ENCODE results near the gene VAMP4.
A peak's percentile ranks its signal among the peaks of the same experiment; 100 is the strongest.

Gene VAMP4

DNA sequence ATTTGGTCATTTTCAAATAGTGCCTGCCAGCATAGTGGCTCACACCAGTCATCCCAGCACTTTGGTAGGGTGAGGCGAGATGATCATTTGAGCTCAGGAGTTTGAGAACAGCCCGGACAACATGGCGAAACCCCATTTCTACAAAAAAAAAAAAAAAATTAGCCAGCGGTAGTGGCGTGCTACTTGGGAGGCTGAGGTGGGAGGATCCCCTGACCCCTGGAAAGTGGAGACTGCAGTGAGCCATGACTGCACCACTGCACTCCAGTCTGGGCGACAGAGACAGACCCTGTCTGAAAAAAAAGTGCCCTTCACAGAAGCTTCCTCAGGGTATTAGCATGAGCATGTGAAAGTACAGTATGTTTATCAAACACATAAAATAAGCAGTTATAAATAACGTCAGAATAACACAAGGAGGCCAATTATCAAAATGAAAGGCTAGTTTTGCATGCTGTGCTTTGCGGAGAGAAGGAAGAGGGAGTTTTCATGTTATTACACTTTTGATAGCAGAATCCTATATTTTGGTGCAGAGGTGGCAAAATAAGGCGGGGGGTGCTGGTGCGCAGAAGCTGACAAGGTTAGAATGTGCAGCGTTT is 38.8 kb upstream of the VAMP4 start:
- peak overlapping the region; percentile 40 for H3K4me3 ChIP-seq (ENCODE audit: insufficient read depth, low read depth, low read length)
- H3K9me3 ChIP-seq (ENCODE audit: control insufficient read depth, low read length): no peaks in the 10 kb centered on the region
- H3K4me1 ChIP-seq (ENCODE audit: control insufficient read depth, insufficient read depth, low read length): no peaks in the 10 kb centered on the region
- 54% methylated on average over 10 of the region's 11 CpGs for WGBS, 2 experiments
- H3K36me3 ChIP-seq (ENCODE audit: control insufficient read depth, insufficient read depth, low read length): peaks cover 13% of the 10 kb centered on the region
- H3K27ac ChIP-seq (ENCODE audit: insufficient read depth, low read depth, low read length, poor library complexity, severe bottlenecking): peak overlapping the region; percentile 74
- no peaks in the 10 kb centered on the region for H3K27me3 ChIP-seq (ENCODE audit: control insufficient read depth, insufficient read depth, low read length, poor library complexity, severe bottlenecking)

DNA sequence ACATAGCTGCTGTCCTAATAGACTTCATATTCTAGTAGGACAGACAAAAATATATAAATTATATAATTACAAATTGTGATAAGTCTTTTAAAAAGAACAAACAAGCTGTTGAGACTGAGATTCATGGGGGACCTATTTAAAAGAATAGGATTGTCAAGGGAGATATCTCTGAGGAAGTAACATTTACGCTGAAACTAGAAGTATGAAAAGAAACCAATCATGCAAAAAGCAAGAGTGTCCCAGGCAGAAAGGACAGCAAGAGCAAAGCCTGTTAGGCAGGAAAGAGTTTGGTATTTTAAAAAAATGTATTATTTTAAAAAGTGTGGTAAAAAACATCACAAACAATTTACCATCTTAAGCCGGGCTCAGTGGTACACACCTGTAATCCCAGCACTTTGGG is 30.4 kb upstream of the VAMP4 start:
- Histone ChIP-seq H3K36me3 (ENCODE audit: control insufficient read depth, insufficient read depth, low read length) (no peaks in the 10 kb centered on the region), H3K27ac (ENCODE audit: insufficient read depth, low read depth, low read length, poor library complexity, severe bottlenecking) (no peak overlapping the region), H3K4me1 (ENCODE audit: control insufficient read depth, insufficient read depth, low read length) (no peaks in the 10 kb centered on the region), H3K9me3 (ENCODE audit: control insufficient read depth, low read length) (no peaks in the 10 kb centered on the region), H3K27me3 (ENCODE audit: control insufficient read depth, insufficient read depth, low read length, poor library complexity, severe bottlenecking) (no peaks in the 10 kb centered on the region), H3K4me3 (ENCODE audit: insufficient read depth, low read depth, low read length) (no peak overlapping the region)
- 88 to 95% methylated on average over 2 of the region's 2 CpGs for whole genome bisulfite sequencing, 2 experiments

DNA sequence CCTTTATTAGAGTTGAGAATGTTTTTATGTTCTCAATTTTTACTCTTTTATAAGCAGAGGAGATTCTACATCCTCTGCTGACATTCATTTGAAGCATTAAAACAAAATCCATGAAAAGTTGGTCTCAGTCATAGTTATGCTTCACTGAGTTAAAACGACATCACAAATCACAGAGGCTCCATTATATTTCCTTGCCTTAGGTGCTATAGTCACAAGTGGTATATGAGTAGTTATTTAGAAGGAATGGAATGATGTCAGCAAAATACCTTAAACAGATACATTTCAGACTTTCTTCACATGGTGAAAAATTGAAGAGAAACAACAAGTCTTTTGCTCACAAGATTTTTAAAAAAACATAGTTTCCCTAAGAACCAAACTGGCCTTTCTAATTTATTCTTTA is 27.9 kb upstream of the VAMP4 start:
- Histone ChIP-seq H3K4me1 (ENCODE audit: control insufficient read depth, insufficient read depth, low read length) (no peaks in the 10 kb centered on the region), H3K4me3 (ENCODE audit: insufficient read depth, low read depth, low read length) (no peak overlapping the region), H3K27me3 (ENCODE audit: control insufficient read depth, insufficient read depth, low read length, poor library complexity, severe bottlenecking) (no peaks in the 10 kb centered on the region), H3K27ac (ENCODE audit: insufficient read depth, low read depth, low read length, poor library complexity, severe bottlenecking) (no peak overlapping the region), H3K36me3 (ENCODE audit: control insufficient read depth, insufficient read depth, low read length) (no peaks in the 10 kb centered on the region), H3K9me3 (ENCODE audit: control insufficient read depth, low read length) (no peaks in the 10 kb centered on the region)
- 100% methylated on average over 1 of the region's 1 CpG; no CpG with 5 or more reads in 1 of the 2 experiments for WGBS, 2 experiments

- Histone ChIP-seq H3K36me3 (ENCODE audit: control insufficient read depth, insufficient read depth, low read length) (no peaks in the 10 kb centered on the region), H3K4me3 (ENCODE audit: insufficient read depth, low read depth, low read length) (no peak overlapping the region), H3K9me3 (ENCODE audit: control insufficient read depth, low read length) (no peaks in the 10 kb centered on the region), H3K27ac (ENCODE audit: insufficient read depth, low read depth, low read length, poor library complexity, severe bottlenecking) (no peak overlapping the region), H3K4me1 (ENCODE audit: control insufficient read depth, insufficient read depth, low read length) (no peaks in the 10 kb centered on the region), H3K27me3 (ENCODE audit: control insufficient read depth, insufficient read depth, low read length, poor library complexity, severe bottlenecking) (no peaks in the 10 kb centered on the region)
- 59 to 60% methylated on average over 3 of the region's 3 CpGs for WGBS, 2 experiments
Observed at GRCh38 chr1:171769171-171769570, 27.3 kb upstream of the VAMP4 start.

DNA sequence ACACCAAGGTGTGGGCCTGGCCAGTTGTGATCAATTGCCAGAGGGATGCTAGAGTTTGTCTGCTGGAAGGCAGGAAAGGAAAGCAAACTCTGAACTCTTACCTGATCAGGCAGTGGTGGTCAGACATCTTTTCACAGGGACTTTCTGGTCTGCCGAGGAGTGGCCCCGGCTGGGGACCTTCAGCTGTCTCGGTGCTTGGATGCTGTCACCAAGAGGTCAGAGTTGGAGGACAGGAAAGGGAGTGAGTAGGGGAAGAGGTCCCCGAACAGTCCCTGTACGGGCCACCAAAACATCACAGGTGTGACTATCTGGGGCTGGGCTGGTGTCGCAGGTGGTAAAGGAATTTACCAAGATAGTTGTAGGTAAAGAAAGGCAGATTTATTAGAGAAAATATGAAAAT is 21.9 kb upstream of the VAMP4 start:
- Histone ChIP-seq H3K36me3 (ENCODE audit: control insufficient read depth, insufficient read depth, low read length) (no peaks in the 10 kb centered on the region), H3K27ac (ENCODE audit: insufficient read depth, low read depth, low read length, poor library complexity, severe bottlenecking) (no peak overlapping the region), H3K4me3 (ENCODE audit: insufficient read depth, low read depth, low read length) (no peak overlapping the region), H3K9me3 (ENCODE audit: control insufficient read depth, low read length) (no peaks in the 10 kb centered on the region), H3K27me3 (ENCODE audit: control insufficient read depth, insufficient read depth, low read length, poor library complexity, severe bottlenecking) (no peaks in the 10 kb centered on the region), H3K4me1 (ENCODE audit: control insufficient read depth, insufficient read depth, low read length) (no peaks in the 10 kb centered on the region)
- whole genome bisulfite sequencing, 2 experiments: 93% methylated on average over 6 of the region's 6 CpGs

- 94% methylated on average over 6 of the region's 6 CpGs for WGBS, 2 experiments
- Histone ChIP-seq H3K4me3 (ENCODE audit: insufficient read depth, low read depth, low read length) (no peak overlapping the region), H3K4me1 (ENCODE audit: control insufficient read depth, insufficient read depth, low read length) (no peaks in the 10 kb centered on the region), H3K9me3 (ENCODE audit: control insufficient read depth, low read length) (no peaks in the 10 kb centered on the region), H3K27me3 (ENCODE audit: control insufficient read depth, insufficient read depth, low read length, poor library complexity, severe bottlenecking) (no peaks in the 10 kb centered on the region), H3K36me3 (ENCODE audit: control insufficient read depth, insufficient read depth, low read length) (no peaks in the 10 kb centered on the region), H3K27ac (ENCODE audit: insufficient read depth, low read depth, low read length, poor library complexity, severe bottlenecking) (no peak overlapping the region)
Observed at GRCh38 chr1:171762143-171762563, 20.3 kb upstream of the VAMP4 start.

- Histone ChIP-seq H3K4me1 (ENCODE audit: control insufficient read depth, insufficient read depth, low read length) (no peaks in the 10 kb centered on the region), H3K4me3 (ENCODE audit: insufficient read depth, low read depth, low read length) (no peak overlapping the region), H3K36me3 (ENCODE audit: control insufficient read depth, insufficient read depth, low read length) (no peaks in the 10 kb centered on the region), H3K9me3 (ENCODE audit: control insufficient read depth, low read length) (no peaks in the 10 kb centered on the region), H3K27me3 (ENCODE audit: control insufficient read depth, insufficient read depth, low read length, poor library complexity, severe bottlenecking) (no peaks in the 10 kb centered on the region), H3K27ac (ENCODE audit: insufficient read depth, low read depth, low read length, poor library complexity, severe bottlenecking) (no peak overlapping the region)
Observed at GRCh38 chr1:171758011-171758410, 16.1 kb upstream of the VAMP4 start.

DNA sequence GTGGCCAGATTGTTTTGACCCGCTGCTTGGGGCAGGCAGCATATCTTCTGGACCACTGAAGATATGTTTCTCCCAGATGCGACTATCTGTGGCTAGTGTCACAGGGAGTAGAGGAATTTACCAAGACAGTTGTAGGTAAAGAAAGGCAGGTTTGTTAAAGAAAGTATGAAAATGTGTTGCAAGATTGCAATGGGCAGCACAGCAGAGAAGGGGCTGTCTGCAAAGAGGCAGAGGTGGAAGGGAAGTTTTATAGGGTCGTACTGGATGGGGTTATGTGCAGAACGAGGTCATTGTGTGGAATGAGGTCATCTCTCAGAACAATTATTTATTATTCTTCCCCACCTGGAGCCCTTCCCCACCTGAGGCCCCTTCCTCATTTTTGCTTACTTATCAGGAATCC is 15.0 kb upstream of the VAMP4 start:
- Histone ChIP-seq H3K4me3 (ENCODE audit: insufficient read depth, low read depth, low read length) (no peak overlapping the region), H3K36me3 (ENCODE audit: control insufficient read depth, insufficient read depth, low read length) (no peaks in the 10 kb centered on the region), H3K9me3 (ENCODE audit: control insufficient read depth, low read length) (no peaks in the 10 kb centered on the region), H3K27ac (ENCODE audit: insufficient read depth, low read depth, low read length, poor library complexity, severe bottlenecking) (no peak overlapping the region), H3K4me1 (ENCODE audit: control insufficient read depth, insufficient read depth, low read length) (no peaks in the 10 kb centered on the region), H3K27me3 (ENCODE audit: control insufficient read depth, insufficient read depth, low read length, poor library complexity, severe bottlenecking) (no peaks in the 10 kb centered on the region)
- 94 to 97% methylated on average over 2 to 3 of the region's 4 CpGs for WGBS, 2 experiments

GRCh38 chr1:171754971-171755370 is 13.1 kb upstream of the VAMP4 start:
- Histone ChIP-seq H3K4me3 (ENCODE audit: insufficient read depth, low read depth, low read length) (no peak overlapping the region), H3K4me1 (ENCODE audit: control insufficient read depth, insufficient read depth, low read length) (no peaks in the 10 kb centered on the region), H3K27me3 (ENCODE audit: control insufficient read depth, insufficient read depth, low read length, poor library complexity, severe bottlenecking) (no peaks in the 10 kb centered on the region), H3K36me3 (ENCODE audit: control insufficient read depth, insufficient read depth, low read length) (no peaks in the 10 kb centered on the region), H3K9me3 (ENCODE audit: control insufficient read depth, low read length) (no peaks in the 10 kb centered on the region), H3K27ac (ENCODE audit: insufficient read depth, low read depth, low read length, poor library complexity, severe bottlenecking) (no peak overlapping the region)
- WGBS, 2 experiments: 98 to 100% methylated on average over 1 of the region's 1 CpG

GRCh38 chr1:171754353-171754705 is 12.5 kb upstream of the VAMP4 start:
- Histone ChIP-seq H3K9me3 (ENCODE audit: control insufficient read depth, low read length) (no peaks in the 10 kb centered on the region), H3K27me3 (ENCODE audit: control insufficient read depth, insufficient read depth, low read length, poor library complexity, severe bottlenecking) (no peaks in the 10 kb centered on the region), H3K36me3 (ENCODE audit: control insufficient read depth, insufficient read depth, low read length) (no peaks in the 10 kb centered on the region), H3K4me1 (ENCODE audit: control insufficient read depth, insufficient read depth, low read length) (no peaks in the 10 kb centered on the region), H3K4me3 (ENCODE audit: insufficient read depth, low read depth, low read length) (no peak overlapping the region), H3K27ac (ENCODE audit: insufficient read depth, low read depth, low read length, poor library complexity, severe bottlenecking) (no peak overlapping the region)
- 83 to 88% methylated on average over 4 of the region's 4 CpGs for WGBS, 2 experiments
